Epithelial cell of esophagus (primary cell): Measurements from ENCODE around the gene DNASE1L1.

Experiments used
- DNase-seq: peaks from one replicate; pipeline ENCODE4 v3.0.0; 2010; ENCODE audit warnings: low read depth
- H3K4me3 ChIP-seq: 2 replicates; pipeline ENCODE4 v1.5.1; 2011; ENCODE audit warnings: mild to moderate bottlenecking, low read length, control low read depth
- TF ChIP-seq, protein P1 (sequence below): IDR thresholded peaks from 2 replicates; pipeline ENCODE4 v1.5.1; 2011; ENCODE audit warnings: low read depth, mild to moderate bottlenecking, low read length, control low read depth, inconsistent platforms; ENCODE audit not compliant: insufficient read depth; ENCODE audit errors: missing control alignments

The DNASE1L1 gene

DNA sequence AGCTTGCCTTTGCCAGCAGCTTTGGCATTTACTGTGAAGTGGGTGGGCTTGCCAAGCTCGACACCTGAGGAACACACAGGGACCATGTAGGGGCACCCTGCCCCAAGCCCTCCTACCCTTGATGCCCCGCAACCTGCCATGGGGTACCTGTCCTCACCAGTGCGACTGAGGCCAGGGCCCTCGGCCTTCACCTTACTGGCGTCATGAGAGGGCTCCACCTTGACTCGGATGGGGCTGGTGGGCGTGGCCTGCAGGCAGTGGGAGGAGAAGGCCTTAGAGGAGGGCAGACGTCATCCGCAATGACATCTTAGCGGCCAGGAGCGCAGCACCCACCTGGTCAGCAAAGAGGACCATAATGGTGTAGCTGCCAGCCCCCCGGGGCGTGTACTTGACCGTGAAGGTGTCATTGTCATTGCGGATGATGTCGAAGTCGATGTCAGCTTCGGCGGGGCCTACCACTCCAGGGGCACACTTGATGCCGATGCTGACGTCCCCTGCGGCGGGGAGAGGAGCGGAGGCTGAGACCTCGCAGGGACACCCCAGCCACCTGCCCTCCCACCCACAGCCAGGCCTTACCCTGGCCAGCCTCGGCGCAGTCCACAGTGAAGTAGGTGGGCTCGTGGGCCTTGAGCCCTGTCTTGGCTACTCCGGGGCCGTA is 46.8 kb downstream of the DNASE1L1 start:
- no peak overlapping the region for H3K4me3 ChIP-seq
- DNase-seq, result no peak
- TF ChIP-seq, protein P1, sequence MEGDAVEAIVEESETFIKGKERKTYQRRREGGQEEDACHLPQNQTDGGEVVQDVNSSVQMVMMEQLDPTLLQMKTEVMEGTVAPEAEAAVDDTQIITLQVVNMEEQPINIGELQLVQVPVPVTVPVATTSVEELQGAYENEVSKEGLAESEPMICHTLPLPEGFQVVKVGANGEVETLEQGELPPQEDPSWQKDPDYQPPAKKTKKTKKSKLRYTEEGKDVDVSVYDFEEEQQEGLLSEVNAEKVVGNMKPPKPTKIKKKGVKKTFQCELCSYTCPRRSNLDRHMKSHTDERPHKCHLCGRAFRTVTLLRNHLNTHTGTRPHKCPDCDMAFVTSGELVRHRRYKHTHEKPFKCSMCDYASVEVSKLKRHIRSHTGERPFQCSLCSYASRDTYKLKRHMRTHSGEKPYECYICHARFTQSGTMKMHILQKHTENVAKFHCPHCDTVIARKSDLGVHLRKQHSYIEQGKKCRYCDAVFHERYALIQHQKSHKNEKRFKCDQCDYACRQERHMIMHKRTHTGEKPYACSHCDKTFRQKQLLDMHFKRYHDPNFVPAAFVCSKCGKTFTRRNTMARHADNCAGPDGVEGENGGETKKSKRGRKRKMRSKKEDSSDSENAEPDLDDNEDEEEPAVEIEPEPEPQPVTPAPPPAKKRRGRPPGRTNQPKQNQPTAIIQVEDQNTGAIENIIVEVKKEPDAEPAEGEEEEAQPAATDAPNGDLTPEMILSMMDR, result no peak

GRCh38 chrX:154360155-154360713 is 48.8 kb downstream of the DNASE1L1 start:
- TF ChIP-seq, protein P1, result no peak
- DNase-seq, result no peak
- no peak overlapping the region for H3K4me3 ChIP-seq

GRCh38 chrX:154359362-154360154 is 49.5 kb downstream of the DNASE1L1 start:
- TF ChIP-seq, protein P1, result no peak
- no peak overlapping the region for H3K4me3 ChIP-seq
- no peak for DNase-seq

DNA sequence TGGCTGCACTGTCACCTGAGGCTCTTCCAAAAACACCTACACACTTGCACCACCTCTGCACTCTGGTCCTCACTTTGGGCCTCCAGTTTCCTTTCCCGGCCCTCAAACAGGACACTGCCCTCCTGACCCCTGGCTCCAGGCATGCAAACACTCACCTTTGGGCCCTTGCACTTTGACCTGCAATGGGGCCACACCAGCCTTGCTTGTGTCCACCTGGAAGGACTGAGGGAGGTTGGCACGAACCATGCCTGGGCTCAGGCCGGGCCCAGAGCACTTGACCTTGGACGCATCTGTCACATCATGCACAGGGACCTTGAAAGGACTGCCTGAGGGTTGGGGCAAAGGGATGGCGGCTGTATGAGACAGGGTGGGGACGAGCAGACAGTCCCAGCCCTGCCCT is 50.2 kb downstream of the DNASE1L1 start:
- DNase-seq, result no peak
- TF ChIP-seq, protein P1, result no peak
- H3K4me3 ChIP-seq, result no peak overlapping the region

DNA sequence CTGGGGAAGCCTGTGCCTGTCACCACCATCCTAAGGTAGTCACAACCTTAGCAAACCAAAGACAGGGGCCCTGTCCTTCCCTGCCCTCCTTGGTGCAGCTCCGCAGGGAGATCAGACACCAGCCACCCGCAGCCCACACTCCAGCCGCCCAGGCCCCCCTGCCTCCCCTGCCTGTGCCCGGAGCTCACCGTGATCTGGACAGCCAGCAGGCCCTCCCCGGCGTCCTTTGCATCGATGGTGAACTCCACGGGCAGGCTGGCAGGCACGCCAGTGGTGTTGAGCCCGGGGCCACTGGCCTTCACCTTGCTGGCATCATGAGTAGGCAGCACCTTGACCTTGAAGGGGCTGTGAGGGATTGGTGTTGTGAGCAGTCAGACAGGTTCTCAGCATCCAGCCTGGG is 51.0 kb downstream of the DNASE1L1 start:
- TF ChIP-seq, protein P1, result no peak
- no peak for DNase-seq
- H3K4me3 ChIP-seq, result no peak overlapping the region

DNA sequence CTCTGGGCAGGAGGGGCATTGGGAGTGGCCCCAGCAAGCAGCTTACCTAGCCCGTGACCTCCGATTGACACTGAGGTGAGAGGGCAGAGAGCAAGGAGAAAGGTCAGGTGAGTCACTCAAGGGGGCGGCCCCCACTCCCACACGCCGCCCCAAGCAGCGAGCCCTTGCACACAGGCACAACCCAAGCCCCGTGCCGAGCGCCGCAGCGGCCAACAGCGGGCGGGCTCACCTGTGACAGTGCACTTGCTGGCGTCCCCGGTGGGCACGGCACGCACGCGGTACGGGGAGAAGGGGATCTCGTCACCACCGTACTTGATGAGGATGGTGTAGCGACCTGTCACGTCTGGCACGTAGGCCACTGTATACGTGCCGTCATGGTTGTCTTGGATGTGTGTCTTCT is 51.8 kb downstream of the DNASE1L1 start:
- H3K4me3 ChIP-seq, result no peak overlapping the region
- TF ChIP-seq, protein P1, result no peak
- no peak for DNase-seq
